ENCODE results near the gene NPAS2. TPM values are rescaled to one million over a fixed set of nuclear protein-coding genes. Genes with fewer than 3 reads are reported as not detected.

Gene NPAS2
- total and polyA plus RNA-seq, 2 donors (not counting 3 experiments of a cell fraction or from before 2014, with no cell fraction given): 29.0 to 53.9 TPM

DNA sequence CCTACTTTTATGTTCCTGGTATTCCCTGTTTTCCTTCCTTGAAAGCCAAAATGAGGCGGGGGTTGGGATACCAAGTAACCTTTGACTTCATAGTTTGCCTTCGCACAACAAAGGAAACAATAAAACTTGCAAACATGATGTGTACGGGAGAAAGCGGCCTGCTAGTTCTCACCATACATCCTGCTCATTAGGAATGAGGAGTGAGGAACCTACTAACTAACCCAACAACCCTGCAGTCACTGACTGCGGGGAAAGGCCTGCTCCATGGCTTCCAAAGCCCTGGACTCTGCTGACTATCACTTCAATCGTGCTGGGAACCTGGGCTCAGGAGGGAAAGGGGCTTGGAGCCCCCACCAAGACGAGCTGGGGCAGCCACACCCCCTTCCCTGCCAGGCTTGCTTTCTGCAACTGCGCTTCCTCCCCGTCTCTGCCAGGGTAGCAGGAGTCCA, 206.3 kb downstream of the NPAS2 start:
- CTCF ChIA-PET: interaction anchor here (0.9 to 2.2 kb wide), 8 partner anchors 10 to 296 kb away, joined by 3 to 12 read pairs (median 4); no protein-coding TSS in a partner anchor
- TF ChIP-seq EZH2 (IDR thresholded peaks at IDR 0.05; ENCODE audit: borderline replicate concordance, low read depth, low read length, severe bottlenecking): no peak
- no peak for TF ChIP-seq POLR2AphosphoS5 (IDR thresholded peaks at IDR 0.05; ENCODE audit: insufficient read depth, low read depth, low read length)
- TF ChIP-seq MYC (IDR thresholded peaks at IDR 0.05; ENCODE audit: low read depth, low read length): no peak
- TF ChIP-seq CTCF (IDR thresholded peaks at IDR 0.05; ENCODE audit: extremely low read depth in 1 of 2, insufficient read depth in 1 of 2, low read depth in 1 of 2, low read length in 2 of 2): no peak
- TF ChIP-seq JUN (IDR thresholded peaks at IDR 0.05; ENCODE audit: borderline replicate concordance, insufficient read depth, insufficient read length, low read depth): no peak
- no peak for TF ChIP-seq GATA2 (IDR thresholded peaks at IDR 0.05; ENCODE audit: insufficient read depth, insufficient read length, low read depth, low read length)
- TF ChIP-seq, protein P1, sequence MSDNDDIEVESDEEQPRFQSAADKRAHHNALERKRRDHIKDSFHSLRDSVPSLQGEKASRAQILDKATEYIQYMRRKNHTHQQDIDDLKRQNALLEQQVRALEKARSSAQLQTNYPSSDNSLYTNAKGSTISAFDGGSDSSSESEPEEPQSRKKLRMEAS (IDR thresholded peaks at IDR 0.05; ENCODE audit: insufficient read depth, insufficient read length): no peak
- no peak for TF ChIP-seq FOS (IDR thresholded peaks at IDR 0.05; ENCODE audit: borderline replicate concordance, insufficient read depth, low read length)
- TF ChIP-seq POLR2A (IDR thresholded peaks at IDR 0.05; ENCODE audit: low read depth, low read length): no peak
- Histone ChIP-seq H3K9me3 (replicated peaks; ENCODE audit: control insufficient read depth, insufficient read depth, low read length) (no peaks in the 10 kb centered on the region), H3K9ac (replicated peaks; ENCODE audit: extremely low read depth, insufficient read depth, low read length) (no peak overlapping the region), H3K4me3 (replicated peaks in 1 of 3; ENCODE audit: insufficient read depth in 1 of 3, low read depth in 1 of 3, low read length in 3 of 3) (no peak overlapping the region), H3K9me1 (replicated peaks; ENCODE audit: control insufficient read depth, extremely low read depth, insufficient read depth, low read length) (no peaks in the 10 kb centered on the region), H3K27ac (ENCODE audit: insufficient read depth, low read depth, low read length) (no peak overlapping the region), H3K36me3 (ENCODE audit: control insufficient read depth in 2 of 2, extremely low read depth in 1 of 2, insufficient read depth in 2 of 2, low read length in 2 of 2) (peaks cover 12 to 18% of the 10 kb centered on the region in 2 experiments), H3K79me2 (ENCODE audit: control insufficient read depth, insufficient read depth, low read length) (no peaks in the 10 kb centered on the region), H3K4me1 (ENCODE audit: control insufficient read depth, extremely low read depth, insufficient read depth, low read length) (no peaks in the 10 kb centered on the region), H3K4me2 (ENCODE audit: insufficient read depth, low read length) (no peak overlapping the region), H2AFZ (ENCODE audit: low read depth, low read length) (no peak overlapping the region), H4K20me1 (replicated peaks; ENCODE audit: control insufficient read depth, extremely low read depth, insufficient read depth, low read length) (no peaks in the 10 kb centered on the region), H3K27me3 (ENCODE audit: control insufficient read depth in 2 of 2, insufficient read depth in 2 of 2, low read length in 2 of 2) (no peaks in the 10 kb centered on the region)
- no peak for FAIRE-seq
- no TSS peak for BruUV-seq (replicated peaks)
- intact Hi-C loops (cut with micrococcal nuclease): no loop called here
- POLR2A ChIA-PET: no interaction called here
- dilution Hi-C loops (cut with MboI; ENCODE audit: extremely low pct_ligation_motif_present, low sequenced_read_pairs): loop anchor here (25.0 kb wide), 1 partner anchor 186 kb away; no protein-coding TSS in a partner anchor
- peak; percentile 56 for DNase-seq (ENCODE audit: low read depth, low spot score)
